Trophoblast cell (in vitro differentiated cells and primary cell): ENCODE data around the gene TEDC2.

Experiments
- DNase-seq, 2 donors: peaks; one replicate each; pipeline ENCODE4 v3.0.0-alpha.2; 2016
- H2AFZ ChIP-seq: 2 replicates; pipeline ENCODE4 v1.6.1; 2013; ENCODE audit warnings: low read length, moderate library complexity, mild to moderate bottlenecking; ENCODE audit not compliant: insufficient read depth, poor library complexity
- H2AK5ac ChIP-seq: 2 replicates; pipeline ENCODE4 v1.6.1; 2013; ENCODE audit warnings: mild to moderate bottlenecking, low read length
- H2BK120ac ChIP-seq: 2 replicates; pipeline ENCODE4 v1.6.1; 2013; ENCODE audit warnings: low read length, mild to moderate bottlenecking, moderate library complexity; ENCODE audit not compliant: insufficient read depth, poor library complexity
- H2BK12ac ChIP-seq: 2 replicates; pipeline ENCODE4 v1.6.1; 2013; ENCODE audit warnings: mild to moderate bottlenecking, low read length, moderate library complexity
- H2BK5ac ChIP-seq: 2 replicates; pipeline ENCODE4 v1.6.1; 2013; ENCODE audit warnings: low read length, low read depth, moderate library complexity, mild to moderate bottlenecking; ENCODE audit not compliant: poor library complexity
- H3K14ac ChIP-seq: 2 replicates; pipeline ENCODE4 v1.6.1; 2013; ENCODE audit warnings: mild to moderate bottlenecking, low read length
- H3K18ac ChIP-seq: 2 replicates; pipeline ENCODE4 v1.6.1; 2013; ENCODE audit warnings: mild to moderate bottlenecking, low read length
- H3K23ac ChIP-seq: 2 replicates; pipeline ENCODE4 v1.6.1; 2013; ENCODE audit warnings: low read length
- H3K27ac ChIP-seq: 2 replicates; pipeline ENCODE4 v1.5.1; 2013; ENCODE audit warnings: low read depth, mild to moderate bottlenecking, inconsistent platforms, low read length, moderate library complexity
- H3K27me3 ChIP-seq: 2 replicates; pipeline ENCODE4 v1.6.1; 2013; ENCODE audit warnings: inconsistent platforms, mild to moderate bottlenecking, low read length, moderate library complexity; ENCODE audit not compliant: insufficient read depth
- H3K36me3 ChIP-seq, 2 experiments: 1 replicate in 1 of 2; 2 replicates in 1 of 2; pipeline ENCODE4 v1.6.1; 2013; ENCODE audit warnings: low read length in 2 of 2, mild to moderate bottlenecking in 2 of 2, moderate library complexity in 1 of 2; ENCODE audit not compliant: insufficient read depth in 2 of 2, control insufficient read depth in 1 of 2
- H3K4ac ChIP-seq: 2 replicates; pipeline ENCODE4 v1.6.1; 2013; ENCODE audit warnings: low read depth, mild to moderate bottlenecking, low read length, moderate library complexity
- H3K4me1 ChIP-seq, 2 experiments: 1 replicate in 1 of 2; 2 replicates in 1 of 2; pipeline ENCODE4 v1.6.1; 2013; ENCODE audit warnings: low read length in 2 of 2, mild to moderate bottlenecking in 2 of 2, moderate library complexity in 1 of 2; ENCODE audit not compliant: insufficient read depth in 2 of 2, control insufficient read depth in 1 of 2
- H3K4me2 ChIP-seq: 2 replicates; pipeline ENCODE4 v1.6.1; 2013; ENCODE audit warnings: inconsistent platforms, mild to moderate bottlenecking, low read length, moderate library complexity
- H3K4me3 ChIP-seq: 2 replicates; pipeline ENCODE4 v1.5.1; 2013; ENCODE audit warnings: mild to moderate bottlenecking, low read depth, low read length, inconsistent platforms
- H3K79me1 ChIP-seq: one replicate; pipeline ENCODE4 v1.6.1; 2013; ENCODE audit warnings: low read length
- H3K79me2 ChIP-seq: 2 replicates; pipeline ENCODE4 v1.6.1; 2013; ENCODE audit warnings: low read length, mild to moderate bottlenecking; ENCODE audit not compliant: control insufficient read depth, insufficient read depth, poor library complexity
- H3K9ac ChIP-seq: 2 replicates; pipeline ENCODE4 v1.6.1; 2013; ENCODE audit warnings: mild to moderate bottlenecking, low read length
- H3K9me3 ChIP-seq: 2 replicates; pipeline ENCODE4 v1.6.1; 2013; ENCODE audit warnings: low read depth, mild to moderate bottlenecking, control low read depth, inconsistent platforms, low read length; ENCODE audit not compliant: insufficient read depth
- H4K12ac ChIP-seq: 2 replicates; pipeline ENCODE4 v1.6.1; 2013; ENCODE audit warnings: low read depth, mild to moderate bottlenecking, low read length, moderate library complexity
- H4K8ac ChIP-seq: 2 replicates; pipeline ENCODE4 v1.6.1; 2013; ENCODE audit warnings: low read depth, mild to moderate bottlenecking, low read length, moderate library complexity
- H4K91ac ChIP-seq: one replicate; pipeline ENCODE4 v1.6.1; 2013; ENCODE audit warnings: low read depth, mild to moderate bottlenecking, low read length, moderate library complexity
- WGBS: extraction: QIAGEN DNeasy Blood & Tissue Kit; methylation state at CpG from one replicate; pipeline ENCODE4 v1.1.7; 2013; ENCODE audit warnings: missing lambda C conversion rate; ENCODE audit not compliant: insufficient read length, insufficient coverage; ENCODE audit errors: extremely low coverage; 5-methylcytosine and 5-hydroxymethylcytosine counted together

Gene TEDC2

DNA sequence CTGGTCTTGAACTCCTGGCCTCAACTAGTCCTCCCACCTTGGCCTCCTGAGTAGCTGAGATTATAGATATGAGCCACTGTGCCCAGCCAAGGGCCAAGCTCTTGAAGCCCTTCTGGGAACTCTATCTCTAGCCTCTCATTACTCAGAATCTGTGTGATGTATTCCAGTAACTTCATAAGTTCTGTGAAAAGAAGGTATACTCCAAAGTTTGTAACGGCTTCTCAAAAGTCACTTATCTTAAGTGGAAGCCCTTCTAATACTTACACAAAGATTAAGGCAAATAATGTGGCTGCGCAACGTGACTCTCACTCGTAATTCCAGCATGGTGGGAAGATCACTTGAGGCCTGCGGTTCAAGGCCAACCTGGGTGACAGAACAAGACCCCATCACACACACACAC is 34.7 kb downstream of the TEDC2 start:
- no peak overlapping the region for H3K4me3 ChIP-seq
- no peak overlapping the region for H3K18ac ChIP-seq
- H3K9me3 ChIP-seq: no peaks in the 10 kb centered on the region
- H3K4ac ChIP-seq: no peak overlapping the region
- no peaks in the 10 kb centered on the region for H3K27me3 ChIP-seq
- DNase-seq: no peak
- H3K36me3 ChIP-seq: peaks cover 17 to 20% of the 10 kb centered on the region in 2 experiments
- H2AK5ac ChIP-seq: no peak overlapping the region
- no peak overlapping the region for H2AFZ ChIP-seq
- no peak overlapping the region for H3K9ac ChIP-seq
- WGBS: no CpG with 5 or more reads among the region's 5 CpGs
- H2BK120ac ChIP-seq: no peak overlapping the region
- H3K4me2 ChIP-seq: no peak overlapping the region
- H2BK12ac ChIP-seq: no peak overlapping the region
- no peak overlapping the region for H2BK5ac ChIP-seq
- H3K79me1 ChIP-seq: no peaks in the 10 kb centered on the region
- no peak overlapping the region for H4K8ac ChIP-seq
- no peak overlapping the region for H4K12ac ChIP-seq
- no peak overlapping the region for H3K14ac ChIP-seq
- H4K91ac ChIP-seq: no peak overlapping the region
- peaks cover 0 to 2% of the 10 kb centered on the region in 2 experiments for H3K4me1 ChIP-seq
- no peak overlapping the region for H3K27ac ChIP-seq
- H3K79me2 ChIP-seq: no peaks in the 10 kb centered on the region
- no peak overlapping the region for H3K23ac ChIP-seq

DNA sequence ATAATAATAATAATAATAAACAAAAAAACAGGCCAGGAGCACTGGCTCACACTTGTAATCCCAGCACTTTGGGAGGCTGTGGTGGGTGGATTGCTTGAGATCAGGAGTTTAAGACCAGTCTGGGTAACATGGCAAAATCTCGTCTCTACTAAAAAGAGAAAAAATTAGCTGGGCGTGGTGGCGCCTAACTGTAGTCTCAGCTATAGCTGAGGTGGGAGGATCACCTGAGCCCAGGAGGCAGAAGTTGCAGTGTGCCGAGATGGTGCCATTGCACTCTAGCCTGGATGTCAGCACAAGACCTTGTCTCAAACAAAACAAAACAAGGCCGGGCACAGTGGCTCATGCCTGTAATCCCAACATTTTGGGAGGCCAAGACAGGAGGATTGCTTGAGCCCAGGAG is 35.1 kb downstream of the TEDC2 start:
- H2AK5ac ChIP-seq: no peak overlapping the region
- H3K4me2 ChIP-seq: no peak overlapping the region
- H3K36me3 ChIP-seq: peaks cover 17 to 20% of the 10 kb centered on the region in 2 experiments
- no peak overlapping the region for H3K27ac ChIP-seq
- no peak overlapping the region for H2BK12ac ChIP-seq
- H3K27me3 ChIP-seq: no peaks in the 10 kb centered on the region
- H3K23ac ChIP-seq: no peak overlapping the region
- no peak overlapping the region for H4K12ac ChIP-seq
- H3K79me1 ChIP-seq: no peaks in the 10 kb centered on the region
- no peak overlapping the region for H2AFZ ChIP-seq
- no CpG with 5 or more reads among the region's 5 CpGs for WGBS
- H3K9me3 ChIP-seq: no peaks in the 10 kb centered on the region
- H3K9ac ChIP-seq: no peak overlapping the region
- no peak overlapping the region for H2BK120ac ChIP-seq
- H3K4me3 ChIP-seq: no peak overlapping the region
- H3K79me2 ChIP-seq: no peaks in the 10 kb centered on the region
- H4K8ac ChIP-seq: no peak overlapping the region
- peaks cover 0 to 2% of the 10 kb centered on the region in 2 experiments for H3K4me1 ChIP-seq
- DNase-seq: no peak
- H2BK5ac ChIP-seq: no peak overlapping the region
- H3K4ac ChIP-seq: no peak overlapping the region
- no peak overlapping the region for H4K91ac ChIP-seq
- H3K14ac ChIP-seq: no peak overlapping the region
- H3K18ac ChIP-seq: no peak overlapping the region

DNA sequence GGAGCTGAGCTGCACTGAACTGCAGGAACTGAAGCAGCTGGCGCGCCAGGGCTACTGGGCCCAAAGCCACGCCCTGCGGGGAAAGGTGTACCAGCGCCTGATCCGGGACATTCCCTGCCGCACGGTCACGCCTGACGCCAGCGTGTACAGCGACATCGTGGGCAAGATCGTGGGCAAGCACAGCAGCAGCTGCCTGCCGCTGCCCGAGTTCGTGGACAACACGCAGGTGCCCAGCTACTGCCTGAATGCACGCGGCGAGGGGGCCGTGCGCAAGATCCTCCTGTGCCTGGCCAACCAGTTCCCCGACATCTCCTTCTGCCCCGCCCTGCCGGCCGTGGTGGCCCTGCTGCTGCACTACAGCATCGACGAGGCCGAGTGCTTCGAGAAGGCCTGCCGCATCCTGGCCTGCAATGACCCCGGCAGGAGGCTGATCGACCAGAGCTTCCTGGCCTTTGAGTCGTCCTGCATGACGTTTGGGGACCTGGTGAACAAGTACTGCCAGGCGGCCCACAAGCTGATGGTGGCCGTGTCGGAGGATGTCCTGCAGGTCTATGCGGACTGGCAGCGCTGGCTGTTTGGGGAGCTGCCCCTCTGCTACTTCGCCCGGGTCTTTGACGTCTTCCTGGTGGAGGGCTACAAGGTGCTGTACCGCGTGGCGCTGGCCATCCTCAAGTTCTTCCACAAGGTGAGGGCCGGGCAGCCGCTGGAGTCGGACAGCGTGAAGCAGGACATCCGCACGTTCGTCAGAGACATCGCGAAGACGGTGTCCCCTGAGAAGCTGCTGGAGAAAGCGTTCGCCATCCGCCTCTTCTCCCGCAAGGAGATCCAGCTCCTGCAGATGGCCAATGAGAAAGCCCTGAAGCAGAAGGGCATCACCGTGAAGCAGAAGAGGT is 36.6 kb downstream of the TEDC2 start:
- no peak overlapping the region for H3K4me2 ChIP-seq
- H3K36me3 ChIP-seq: peaks cover 17 to 20% of the 10 kb centered on the region in 2 experiments
- no peak overlapping the region for H4K12ac ChIP-seq
- no peak overlapping the region for H3K4ac ChIP-seq
- no peak overlapping the region for H2AK5ac ChIP-seq
- no peak overlapping the region for H2AFZ ChIP-seq
- H4K91ac ChIP-seq: no peak overlapping the region
- peaks cover 0 to 2% of the 10 kb centered on the region in 2 experiments for H3K4me1 ChIP-seq
- no peak overlapping the region for H2BK120ac ChIP-seq
- no CpG with 5 or more reads among the region's 62 CpGs for WGBS
- no peaks in the 10 kb centered on the region for H3K9me3 ChIP-seq
- H2BK5ac ChIP-seq: no peak overlapping the region
- no peak overlapping the region for H4K8ac ChIP-seq
- no peak overlapping the region for H3K9ac ChIP-seq
- no peak overlapping the region for H3K23ac ChIP-seq
- H3K27me3 ChIP-seq: no peaks in the 10 kb centered on the region
- H3K79me1 ChIP-seq: no peaks in the 10 kb centered on the region
- no peak overlapping the region for H3K14ac ChIP-seq
- DNase-seq: no peak
- no peak overlapping the region for H3K4me3 ChIP-seq
- H3K79me2 ChIP-seq: no peaks in the 10 kb centered on the region
- no peak overlapping the region for H3K18ac ChIP-seq
- no peak overlapping the region for H2BK12ac ChIP-seq
- H3K27ac ChIP-seq: no peak overlapping the region

DNA sequence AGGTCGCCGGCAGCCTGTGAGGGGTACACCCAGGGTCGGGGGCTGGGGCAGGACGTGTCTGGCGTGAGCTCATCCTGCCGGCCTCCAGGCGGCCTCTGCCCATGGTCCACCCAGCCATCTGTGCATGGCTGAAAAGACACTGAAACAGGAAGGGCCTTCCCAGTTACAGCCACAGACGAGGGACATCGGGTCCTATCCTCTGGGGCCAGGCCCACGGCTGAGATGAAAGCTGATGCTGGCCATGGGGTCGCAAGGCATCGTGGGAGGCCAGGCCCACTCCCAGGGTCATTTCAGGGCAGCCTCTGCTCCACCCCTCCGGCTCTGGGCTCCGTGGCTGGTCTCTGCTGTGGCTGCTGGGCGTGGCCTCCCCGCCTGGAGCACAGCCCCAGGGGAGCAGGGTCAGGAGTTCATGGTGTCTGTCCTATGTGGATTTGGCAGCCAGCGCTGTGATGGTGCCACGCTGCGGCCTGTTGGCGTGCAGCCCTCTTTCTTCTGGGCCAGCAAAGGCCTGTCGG is 37.3 kb downstream of the TEDC2 start:
- H3K36me3 ChIP-seq: peaks cover 17 to 20% of the 10 kb centered on the region in 2 experiments
- H3K4me1 ChIP-seq: peaks cover 0 to 2% of the 10 kb centered on the region in 2 experiments
- H3K18ac ChIP-seq: no peak overlapping the region
- H2BK120ac ChIP-seq: no peak overlapping the region
- no peak overlapping the region for H3K4me3 ChIP-seq
- H3K4ac ChIP-seq: no peak overlapping the region
- H3K4me2 ChIP-seq: no peak overlapping the region
- no peaks in the 10 kb centered on the region for H3K9me3 ChIP-seq
- no peak overlapping the region for H4K8ac ChIP-seq
- H4K91ac ChIP-seq: no peak overlapping the region
- no peak overlapping the region for H3K9ac ChIP-seq
- no peak overlapping the region for H3K23ac ChIP-seq
- H2AK5ac ChIP-seq: no peak overlapping the region
- H2BK12ac ChIP-seq: no peak overlapping the region
- no peak overlapping the region for H4K12ac ChIP-seq
- no peak overlapping the region for H2BK5ac ChIP-seq
- H2AFZ ChIP-seq: no peak overlapping the region
- no CpG with 5 or more reads among the region's 21 CpGs for WGBS
- no peaks in the 10 kb centered on the region for H3K79me2 ChIP-seq
- H3K14ac ChIP-seq: no peak overlapping the region
- no peaks in the 10 kb centered on the region for H3K79me1 ChIP-seq
- peak in 1 of 2 donors; percentile 67 for DNase-seq
- no peaks in the 10 kb centered on the region for H3K27me3 ChIP-seq
- no peak overlapping the region for H3K27ac ChIP-seq
